ENCODE data around the gene ANO9. TPM values are rescaled to one million over a fixed set of nuclear protein-coding genes. Genes with fewer than 3 reads are reported as not detected.
A peak's percentile ranks its signal among the peaks of the same experiment; 100 is the strongest.
"Not testable (repeated sequence)": the region's sequence is repeated elsewhere in the genome, so short reads cannot be mapped to it uniquely, and the experiment has no call there.

ANO9 gene
- total RNA-seq, 1 donor from 2014 or later: 0.83 TPM

GRCh38 chr11:471468-472145 is 29.8 kb upstream of the ANO9 start:
- no peak for ATAC-seq
- DNase-seq (ENCODE audit: low spot score): no peak

- peak; percentile 91 for ATAC-seq
These were observed 28.1 kb upstream of the ANO9 start for GRCh38 chr11:469684-470560.

GRCh38 chr11:469026-469683 is 27.3 kb upstream of the ANO9 start:
- not testable (repeated sequence) for ATAC-seq; DNase-seq (ENCODE audit: low spot score)

More at GRCh38 chr11:469684-470560, 28.1 kb upstream of the ANO9 start:
- DNase-seq (ENCODE audit: low spot score): peak; percentile 86

- ATAC-seq (no peak), DNase-seq (ENCODE audit: low spot score) (no peak)
These were observed 26.7 kb upstream of the ANO9 start for GRCh38 chr11:468493-468892.

GRCh38 chr11:468036-468435 is 26.2 kb upstream of the ANO9 start:
- DNase-seq (ENCODE audit: low spot score): no peak
- ATAC-seq: no peak

- DNase-seq (ENCODE audit: low spot score): no peak
- ATAC-seq: no peak
These were observed 24.2 kb upstream of the ANO9 start for GRCh38 chr11:465896-466530.

GRCh38 chr11:464316-464715 is 22.5 kb upstream of the ANO9 start:
- ATAC-seq (no peak), DNase-seq (ENCODE audit: low spot score) (no peak)

- ATAC-seq (peak; percentile 21), DNase-seq (ENCODE audit: low spot score) (no peak)
These were observed 20.5 kb upstream of the ANO9 start for GRCh38 chr11:462107-462890.

GRCh38 chr11:461626-462025 is 19.8 kb upstream of the ANO9 start:
- ATAC-seq: no peak
- DNase-seq (ENCODE audit: low spot score): no peak

- ATAC-seq (no peak), DNase-seq (ENCODE audit: low spot score) (no peak)
These were observed 18.8 kb upstream of the ANO9 start for GRCh38 chr11:460331-461199.

- DNase-seq (ENCODE audit: low spot score): no peak
- ATAC-seq: no peak
These were observed 17.9 kb upstream of the ANO9 start for GRCh38 chr11:459511-460220.

GRCh38 chr11:457111-457760 is 15.4 kb upstream of the ANO9 start:
- DNase-seq (ENCODE audit: low spot score) (no peak), ATAC-seq (no peak)

- ATAC-seq (no peak), DNase-seq (ENCODE audit: low spot score) (no peak)
These were observed 14.7 kb upstream of the ANO9 start for GRCh38 chr11:456533-456932.

- ATAC-seq (no peak), DNase-seq (ENCODE audit: low spot score) (no peak)
These were observed 13.8 kb upstream of the ANO9 start for GRCh38 chr11:455566-456147.

GRCh38 chr11:454801-455565 is 13.2 kb upstream of the ANO9 start:
- DNase-seq (ENCODE audit: low spot score): no peak
- ATAC-seq: no peak

GRCh38 chr11:454043-454442 is 12.2 kb upstream of the ANO9 start:
- ATAC-seq: no peak
- DNase-seq (ENCODE audit: low spot score): no peak

- no peak for DNase-seq (ENCODE audit: low spot score)
These were observed 11.8 kb upstream of the ANO9 start for GRCh38 chr11:453564-453963.

More at GRCh38 chr11:453564-453963, 11.8 kb upstream of the ANO9 start:
- no peak for ATAC-seq
